D341Med (cell line): Measurements from ENCODE around the gene P3H4.
"Not testable (repeated sequence)": the region's sequence is repeated elsewhere in the genome, so short reads cannot be mapped to it uniquely, and the experiment has no call there.

Source experiments
- DNase-seq: peaks from one replicate; pipeline ENCODE4 v3.0.0; 2012; ENCODE audit warnings: low spot score

Gene P3H4

GRCh38 chr17:41811549-41812380 lies at the start of gene P3H4:
TSS of gene P3H4 (minus strand) at chr17:41811949. CDS start at chr17:41811915, 34 bp downstream.
- DNase-seq = peak; percentile 97

GRCh38 chr17:41860254-41860931 lies 48.6 kb upstream of the P3H4 start:
- DNase-seq = peak; percentile 82

GRCh38 chr17:41851382-41851781 lies 39.6 kb upstream of the P3H4 start:
- DNase-seq = not testable (repeated sequence)

GRCh38 chr17:41849251-41849990 lies 37.7 kb upstream of the P3H4 start:
- DNase-seq = no peak

GRCh38 chr17:41848788-41849187 lies 37.0 kb upstream of the P3H4 start:
- no peak for DNase-seq

GRCh38 chr17:41844971-41845370 lies 33.2 kb upstream of the P3H4 start:
- DNase-seq = no peak

- DNase-seq = not testable (repeated sequence)
Observed at GRCh38 chr17:41840781-41841180, 29.0 kb upstream of the P3H4 start.

- not testable (repeated sequence) for DNase-seq
Observed at GRCh38 chr17:41839448-41839847, 27.7 kb upstream of the P3H4 start.

GRCh38 chr17:41837761-41838538 lies 26.2 kb upstream of the P3H4 start, which contains the start of gene KLHL10:
TSS of gene KLHL10 (plus strand) at chr17:41837825. CDS start at chr17:41837933, 108 bp downstream.
- no peak for DNase-seq

GRCh38 chr17:41836550-41837196 lies 24.9 kb upstream of the P3H4 start:
- DNase-seq = no peak

GRCh38 chr17:41835800-41836549 lies 24.2 kb upstream of the P3H4 start, which contains the start of gene NT5C3B:
TSS of gene NT5C3B (minus strand) at chr17:41836232. CDS start at chr17:41836193, 39 bp downstream.
- peak; percentile 99 for DNase-seq

GRCh38 chr17:41835214-41835799 lies 23.6 kb upstream of the P3H4 start:
- no peak for DNase-seq

GRCh38 chr17:41829961-41830360 lies 18.2 kb upstream of the P3H4 start:
- not testable (repeated sequence) for DNase-seq

GRCh38 chr17:41825175-41825845 lies 13.6 kb upstream of the P3H4 start:
- DNase-seq = no peak

- DNase-seq = no peak
Observed at GRCh38 chr17:41824086-41824485, 12.3 kb upstream of the P3H4 start.

GRCh38 chr17:41823580-41823979 lies 11.8 kb upstream of the P3H4 start:
- no peak for DNase-seq

GRCh38 chr17:41823141-41823524 lies 11.4 kb upstream of the P3H4 start:
- no peak for DNase-seq

- no peak for DNase-seq
Observed at GRCh38 chr17:41822216-41823140, 10.7 kb upstream of the P3H4 start.
